Measurements from ENCODE around the gene PNPT1.
"Not testable (repeated sequence)": the region's sequence is repeated elsewhere in the genome, so short reads cannot be mapped to it uniquely, and the experiment has no call there.

DNA sequence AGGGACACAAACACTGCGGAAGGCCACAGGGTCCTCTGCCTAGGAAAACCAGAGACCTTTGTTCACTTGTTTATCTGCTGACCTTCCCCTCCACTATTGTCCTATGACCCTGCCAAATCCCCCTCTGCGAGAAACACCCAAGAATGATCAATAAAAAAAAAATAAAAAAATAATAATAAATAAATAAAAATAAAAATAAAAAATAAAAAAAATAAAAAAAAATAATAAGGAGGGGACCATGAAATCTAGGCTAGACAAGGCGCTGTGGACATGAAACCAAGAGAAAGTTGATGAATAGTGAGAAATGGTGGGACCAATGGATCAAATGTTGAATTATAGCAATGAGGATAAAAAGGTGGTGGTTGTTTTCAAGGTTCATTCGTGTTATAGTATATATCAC is 12.6 kb upstream of the PNPT1 start:
- TF ChIP-seq, protein P1, sequence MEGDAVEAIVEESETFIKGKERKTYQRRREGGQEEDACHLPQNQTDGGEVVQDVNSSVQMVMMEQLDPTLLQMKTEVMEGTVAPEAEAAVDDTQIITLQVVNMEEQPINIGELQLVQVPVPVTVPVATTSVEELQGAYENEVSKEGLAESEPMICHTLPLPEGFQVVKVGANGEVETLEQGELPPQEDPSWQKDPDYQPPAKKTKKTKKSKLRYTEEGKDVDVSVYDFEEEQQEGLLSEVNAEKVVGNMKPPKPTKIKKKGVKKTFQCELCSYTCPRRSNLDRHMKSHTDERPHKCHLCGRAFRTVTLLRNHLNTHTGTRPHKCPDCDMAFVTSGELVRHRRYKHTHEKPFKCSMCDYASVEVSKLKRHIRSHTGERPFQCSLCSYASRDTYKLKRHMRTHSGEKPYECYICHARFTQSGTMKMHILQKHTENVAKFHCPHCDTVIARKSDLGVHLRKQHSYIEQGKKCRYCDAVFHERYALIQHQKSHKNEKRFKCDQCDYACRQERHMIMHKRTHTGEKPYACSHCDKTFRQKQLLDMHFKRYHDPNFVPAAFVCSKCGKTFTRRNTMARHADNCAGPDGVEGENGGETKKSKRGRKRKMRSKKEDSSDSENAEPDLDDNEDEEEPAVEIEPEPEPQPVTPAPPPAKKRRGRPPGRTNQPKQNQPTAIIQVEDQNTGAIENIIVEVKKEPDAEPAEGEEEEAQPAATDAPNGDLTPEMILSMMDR (tag by site-specific recombination; IDR thresholded peaks at IDR 0.05), result not testable (repeated sequence)
- TF ChIP-seq ZNF549 (tag by site-specific recombination; IDR thresholded peaks at IDR 0.05); ZNF121 (tag by site-specific recombination; IDR thresholded peaks at IDR 0.05); ZNF202 (tag by site-specific recombination; IDR thresholded peaks at IDR 0.05; ENCODE audit: borderline replicate concordance); ZBTB8A (tag by site-specific recombination; IDR thresholded peaks at IDR 0.05); ZBTB48 (tag by site-specific recombination; IDR thresholded peaks at IDR 0.05); ZNF530 (tag by site-specific recombination; IDR thresholded peaks at IDR 0.05; ENCODE audit: low read depth); ZNF561 (tag by site-specific recombination; IDR thresholded peaks at IDR 0.05; ENCODE audit: borderline replicate concordance); SP7 (tag by site-specific recombination; IDR thresholded peaks at IDR 0.05); GLI4 (tag by site-specific recombination; IDR thresholded peaks at IDR 0.05): not testable (repeated sequence)
- TF ChIP-seq, protein P2, sequence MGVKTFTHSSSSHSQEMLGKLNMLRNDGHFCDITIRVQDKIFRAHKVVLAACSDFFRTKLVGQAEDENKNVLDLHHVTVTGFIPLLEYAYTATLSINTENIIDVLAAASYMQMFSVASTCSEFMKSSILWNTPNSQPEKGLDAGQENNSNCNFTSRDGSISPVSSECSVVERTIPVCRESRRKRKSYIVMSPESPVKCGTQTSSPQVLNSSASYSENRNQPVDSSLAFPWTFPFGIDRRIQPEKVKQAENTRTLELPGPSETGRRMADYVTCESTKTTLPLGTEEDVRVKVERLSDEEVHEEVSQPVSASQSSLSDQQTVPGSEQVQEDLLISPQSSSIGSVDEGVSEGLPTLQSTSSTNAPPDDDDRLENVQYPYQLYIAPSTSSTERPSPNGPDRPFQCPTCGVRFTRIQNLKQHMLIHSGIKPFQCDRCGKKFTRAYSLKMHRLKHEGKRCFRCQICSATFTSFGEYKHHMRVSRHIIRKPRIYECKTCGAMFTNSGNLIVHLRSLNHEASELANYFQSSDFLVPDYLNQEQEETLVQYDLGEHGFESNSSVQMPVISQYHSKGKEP (tag by site-specific recombination; IDR thresholded peaks at IDR 0.05), result not testable (repeated sequence)

Measured in HEK293 (cell line).